Ramos (cell line): ENCODE measurements around the gene AGAP1.

Experiments
- in situ Hi-C: fragments of 300-500 bp; cut with MboI; formaldehyde crosslinking; loops from one replicate; pipeline ENCODE4 v1.14.3; 2022; ENCODE audit warnings: low sequenced_read_pairs; ENCODE audit not compliant: unreplicated experiment

AGAP1 gene

DNA sequence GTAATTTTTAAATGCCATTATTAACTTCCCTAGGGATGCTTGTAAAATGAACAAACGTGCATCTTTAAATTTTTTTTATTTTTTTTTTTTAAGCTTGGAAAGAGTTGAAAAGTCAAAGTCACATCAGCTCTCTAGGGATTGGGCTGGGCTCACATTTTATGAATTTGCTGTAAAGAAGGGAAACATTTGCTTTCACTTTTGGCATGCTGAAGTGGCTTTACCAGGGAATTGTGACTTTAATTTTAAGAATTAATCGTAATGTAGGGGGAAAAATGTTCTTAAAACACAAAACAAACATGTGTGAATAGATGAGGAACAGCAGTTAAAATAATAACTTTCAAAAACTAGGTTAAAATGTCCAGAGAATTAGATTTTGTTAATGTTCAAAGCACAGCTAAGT, 123.0 kb downstream of the AGAP1 start:
- in situ Hi-C loops: loop anchor here (10.0 kb wide), 1 partner anchor 128 kb away; no protein-coding TSS in a partner anchor

GRCh38 chr2:235618039-235618438, 124.2 kb downstream of the AGAP1 start:
- in situ Hi-C loops: loop anchor here (10.0 kb wide), 1 partner anchor 127 kb away; no protein-coding TSS in a partner anchor

GRCh38 chr2:235619544-235619943, 125.7 kb downstream of the AGAP1 start:
- in situ Hi-C loops: loop anchor here (10.0 kb wide), 1 partner anchor 125 kb away; no protein-coding TSS in a partner anchor

- in situ Hi-C loops: no loop called here
Observed at GRCh38 chr2:235621736-235622135, 127.9 kb downstream of the AGAP1 start.

DNA sequence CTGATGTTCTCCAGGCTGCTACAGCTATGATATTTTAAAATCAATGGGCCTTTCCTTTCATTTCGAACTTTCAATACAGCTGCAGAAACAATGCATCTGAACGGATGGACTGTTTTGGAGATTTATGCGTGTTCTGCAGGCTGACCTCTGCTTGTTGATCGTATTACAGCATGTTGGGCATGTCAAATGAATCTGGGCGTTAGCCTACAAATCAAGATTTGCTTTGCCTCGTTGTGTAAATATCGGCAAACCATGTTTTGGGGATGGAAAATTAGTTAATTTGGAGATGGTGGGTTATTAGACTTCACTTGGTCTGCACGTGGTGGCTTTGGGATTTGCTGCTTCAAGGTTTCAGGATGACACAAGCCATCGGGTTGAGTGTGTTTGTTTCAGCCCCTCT, 129.3 kb downstream of the AGAP1 start:
- in situ Hi-C loops: no loop called here

DNA sequence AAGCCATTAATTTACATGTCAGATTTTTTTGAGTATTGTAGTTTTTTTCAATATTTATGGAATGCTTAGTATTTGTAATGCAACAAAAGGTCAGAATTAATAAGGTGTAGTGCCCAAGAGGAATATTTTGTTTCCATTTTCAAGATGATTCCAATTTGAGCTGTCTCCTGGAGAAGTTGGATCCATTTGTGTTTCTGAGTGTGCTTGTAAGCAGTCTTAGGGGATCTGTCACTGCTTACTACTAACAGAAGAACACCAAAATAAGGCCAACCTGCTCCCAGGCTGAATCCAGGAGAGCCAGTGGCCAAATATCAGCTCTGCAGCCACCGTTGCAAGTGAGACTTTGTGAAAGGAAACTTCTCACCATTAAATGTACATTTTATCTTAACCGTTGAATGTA, 129.9 kb downstream of the AGAP1 start:
- in situ Hi-C loops: no loop called here

- in situ Hi-C loops: no loop called here
Observed at GRCh38 chr2:235626658-235627057, 132.8 kb downstream of the AGAP1 start.

DNA sequence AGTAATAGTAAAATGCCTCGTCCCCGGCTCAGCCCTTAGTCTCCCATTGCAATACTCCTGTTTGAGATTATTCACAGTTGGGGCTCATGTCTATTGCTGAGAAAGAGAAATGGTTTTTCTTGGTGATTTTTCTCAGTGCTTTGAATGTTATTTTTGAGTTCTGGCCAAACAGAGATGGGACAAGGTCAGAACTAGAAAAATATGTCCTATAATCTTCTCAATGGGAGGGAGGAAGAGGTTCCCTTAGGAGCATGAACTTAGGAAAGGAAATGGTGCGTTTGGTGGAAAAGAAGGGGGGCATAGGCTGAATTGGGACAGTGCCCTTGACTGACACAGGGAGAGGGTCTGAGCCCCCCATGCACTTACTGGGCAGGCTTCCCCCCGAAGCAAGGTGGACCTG, 133.8 kb downstream of the AGAP1 start:
- in situ Hi-C loops: no loop called here

GRCh38 chr2:235630718-235631296, 137.0 kb downstream of the AGAP1 start:
- in situ Hi-C loops: no loop called here

DNA sequence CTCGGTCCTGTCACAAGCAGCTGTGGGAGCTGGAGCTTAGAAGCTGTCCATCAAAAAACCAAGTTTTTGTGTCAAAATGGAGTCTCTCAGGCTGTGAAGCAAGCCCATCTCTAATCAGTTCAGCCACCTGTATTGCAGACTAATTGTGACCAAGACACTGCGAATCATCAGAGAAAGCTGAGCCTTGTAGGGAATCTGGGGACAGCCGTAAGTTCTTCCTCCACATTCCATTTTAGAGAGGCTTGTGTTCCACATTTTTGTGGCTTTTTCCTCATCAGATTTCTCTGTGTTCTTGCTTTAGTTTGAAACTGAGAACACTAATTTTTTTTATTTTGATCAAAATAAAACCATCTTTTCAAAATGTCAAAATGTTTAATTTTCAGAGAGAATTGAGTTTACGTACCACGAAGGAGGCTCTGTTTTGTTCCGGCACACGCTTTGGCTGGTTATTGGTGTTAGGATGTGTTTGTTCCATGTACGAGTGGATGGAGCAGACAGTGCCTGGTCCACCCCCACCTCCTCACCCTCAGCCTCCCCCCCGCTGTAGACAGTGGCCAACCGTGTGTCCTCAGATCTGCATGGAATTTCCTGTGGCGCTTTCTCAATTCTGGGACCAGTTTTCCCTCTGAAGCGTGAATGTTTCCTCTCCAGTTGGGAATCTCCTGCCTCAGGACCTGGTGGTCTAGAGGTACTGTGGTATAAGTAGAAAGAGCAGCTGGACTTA, 140.8 kb downstream of the AGAP1 start:
- in situ Hi-C loops: no loop called here

DNA sequence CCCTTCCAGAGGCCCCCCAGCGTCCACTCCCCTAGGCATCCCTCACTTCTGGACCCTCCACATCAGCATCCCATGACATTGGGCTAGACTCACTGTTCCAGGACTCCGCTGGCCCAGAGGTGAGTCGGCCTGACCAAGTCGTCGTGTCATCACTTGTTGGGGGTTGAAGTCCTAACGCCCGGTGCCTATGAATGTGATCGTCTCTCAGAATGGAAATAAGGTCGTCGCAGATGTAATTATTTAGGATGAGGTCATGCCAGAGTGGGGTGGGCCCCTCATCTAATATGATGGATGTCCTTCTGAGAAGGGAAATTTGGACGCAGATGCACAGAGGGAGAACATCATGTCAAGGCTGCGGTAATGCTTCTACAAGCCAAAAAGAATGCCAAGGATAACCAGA, 142.7 kb downstream of the AGAP1 start:
- in situ Hi-C loops: no loop called here

- in situ Hi-C loops: no loop called here
Observed at GRCh38 chr2:235637896-235638295, 144.1 kb downstream of the AGAP1 start.

GRCh38 chr2:235638541-235639427, 144.9 kb downstream of the AGAP1 start:
- in situ Hi-C loops: no loop called here

DNA sequence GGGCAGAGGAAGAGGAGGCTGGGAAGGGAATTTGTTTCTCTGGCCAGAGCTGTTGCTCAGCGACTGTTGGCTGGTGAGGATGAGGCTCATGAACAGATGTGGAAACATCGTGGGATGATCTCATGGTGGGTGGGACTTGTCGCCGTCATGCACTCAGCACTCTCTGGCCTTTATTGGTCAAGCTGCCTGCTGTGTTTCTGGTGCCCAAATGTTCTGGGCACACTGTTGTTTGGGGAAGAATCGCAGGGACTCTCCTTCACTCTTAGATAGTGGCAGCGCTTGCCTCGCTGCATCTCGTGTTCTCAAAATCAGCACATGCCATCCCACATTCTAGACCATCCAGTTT, 145.6 kb downstream of the AGAP1 start:
- in situ Hi-C loops: no loop called here

DNA sequence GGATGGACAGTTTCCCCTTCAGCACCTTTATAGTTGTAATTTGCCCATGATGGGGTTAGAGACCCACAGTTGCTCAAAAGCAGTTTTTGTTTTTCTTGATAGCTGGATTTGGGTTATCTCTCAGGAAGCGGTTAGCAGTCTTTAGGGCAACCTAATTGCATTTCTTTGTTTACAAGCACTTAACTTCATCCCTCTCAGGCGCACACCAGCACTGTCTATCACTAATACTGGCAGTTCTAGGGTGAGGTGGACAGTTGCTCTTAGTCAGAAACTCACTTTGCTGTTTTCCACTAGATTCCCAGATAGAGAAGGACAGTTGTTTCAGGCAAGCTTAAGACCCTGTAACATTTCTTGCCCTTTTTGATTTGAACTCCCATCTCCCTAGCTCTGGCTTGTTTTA, 146.0 kb downstream of the AGAP1 start:
- in situ Hi-C loops: no loop called here

GRCh38 chr2:235640377-235640776, 146.5 kb downstream of the AGAP1 start:
- in situ Hi-C loops: no loop called here

GRCh38 chr2:235640926-235641723, 147.3 kb downstream of the AGAP1 start:
- in situ Hi-C loops: no loop called here

- in situ Hi-C loops: no loop called here
Observed at GRCh38 chr2:235641956-235642355, 148.1 kb downstream of the AGAP1 start.

GRCh38 chr2:235642446-235643098, 148.7 kb downstream of the AGAP1 start:
- in situ Hi-C loops: no loop called here
